ENCODE measurements around the gene NHSL2. TPM values are rescaled to one million over a fixed set of nuclear protein-coding genes. Genes with fewer than 3 reads are reported as not detected.

NHSL2 gene
- total RNA-seq, 4 donors from 2014 or later: 5.5 to 11.7 (median 7.2) TPM

DNA sequence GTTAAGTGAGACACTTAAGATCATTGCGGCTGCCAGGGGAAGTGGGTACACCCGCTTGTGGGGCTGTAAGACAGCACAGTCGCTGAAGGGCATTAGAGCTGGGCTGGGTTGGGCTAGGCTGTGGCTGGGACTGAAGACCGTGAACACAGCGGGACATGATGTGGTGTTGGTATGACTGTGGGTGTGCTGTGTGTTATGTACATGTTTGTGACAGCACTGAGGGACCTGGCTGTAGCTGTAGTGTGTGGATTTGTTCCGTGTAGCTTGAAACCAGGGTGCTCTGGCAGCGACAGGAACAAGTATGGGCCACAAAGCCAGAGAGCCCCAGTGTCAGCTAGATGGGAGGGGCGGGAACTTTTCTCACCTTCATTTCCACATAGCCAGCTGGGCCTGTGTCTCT lies 82.1 kb downstream of the NHSL2 start:
- Histone ChIP-seq H3K27me3 (no peaks in the 10 kb centered on the region), H3K27ac (peak overlapping the region in 1 of 3 donors; percentile 7), H3K4me1 (peaks cover 0 to 16% of the 10 kb centered on the region in 2 donors), H3K36me3 (no peaks in the 10 kb centered on the region), H3K9me3 (no peaks in the 10 kb centered on the region), H3K4me3 (replicated peaks in 1 of 3) (no peak overlapping the region)
- intact Hi-C loops (cut with DNase I): no loop called here
- WGBS, 2 donors: 20 to 26% methylated on average over 5 of the region's 8 CpGs
- TF ChIP-seq POLR2A (IDR thresholded peaks at IDR 0.05): no peak
- TF ChIP-seq, protein P1, sequence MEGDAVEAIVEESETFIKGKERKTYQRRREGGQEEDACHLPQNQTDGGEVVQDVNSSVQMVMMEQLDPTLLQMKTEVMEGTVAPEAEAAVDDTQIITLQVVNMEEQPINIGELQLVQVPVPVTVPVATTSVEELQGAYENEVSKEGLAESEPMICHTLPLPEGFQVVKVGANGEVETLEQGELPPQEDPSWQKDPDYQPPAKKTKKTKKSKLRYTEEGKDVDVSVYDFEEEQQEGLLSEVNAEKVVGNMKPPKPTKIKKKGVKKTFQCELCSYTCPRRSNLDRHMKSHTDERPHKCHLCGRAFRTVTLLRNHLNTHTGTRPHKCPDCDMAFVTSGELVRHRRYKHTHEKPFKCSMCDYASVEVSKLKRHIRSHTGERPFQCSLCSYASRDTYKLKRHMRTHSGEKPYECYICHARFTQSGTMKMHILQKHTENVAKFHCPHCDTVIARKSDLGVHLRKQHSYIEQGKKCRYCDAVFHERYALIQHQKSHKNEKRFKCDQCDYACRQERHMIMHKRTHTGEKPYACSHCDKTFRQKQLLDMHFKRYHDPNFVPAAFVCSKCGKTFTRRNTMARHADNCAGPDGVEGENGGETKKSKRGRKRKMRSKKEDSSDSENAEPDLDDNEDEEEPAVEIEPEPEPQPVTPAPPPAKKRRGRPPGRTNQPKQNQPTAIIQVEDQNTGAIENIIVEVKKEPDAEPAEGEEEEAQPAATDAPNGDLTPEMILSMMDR (IDR thresholded peaks at IDR 0.05): no peak
- peak; percentile 51 to 53 for DNase-seq

DNA sequence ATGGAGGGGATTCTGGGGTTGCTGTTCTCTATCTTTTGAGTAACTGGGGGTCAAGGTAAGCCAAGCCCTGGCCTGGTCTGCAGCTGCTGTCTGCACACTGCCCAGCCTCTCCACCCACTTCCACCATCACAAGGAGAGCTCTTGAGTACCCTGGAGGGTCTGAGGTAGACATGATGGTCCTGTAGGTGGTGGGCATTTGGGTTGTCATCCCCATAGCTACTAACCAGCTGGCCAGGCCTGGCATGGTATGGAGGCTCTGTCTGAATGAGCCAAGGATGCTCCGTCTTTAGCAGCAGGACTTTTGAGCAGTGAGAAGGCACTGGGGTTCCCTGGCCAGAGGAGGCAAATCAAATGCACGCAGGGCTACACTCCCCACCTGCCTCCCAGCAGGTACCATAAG lies 82.7 kb downstream of the NHSL2 start:
- H3K4me1 ChIP-seq: peaks cover 0 to 16% of the 10 kb centered on the region in 2 donors
- DNase-seq: no peak
- WGBS, 2 donors: 100% methylated on average over 2 of the region's 2 CpGs; no CpG with 5 or more reads in 1 of the 2 donors
- intact Hi-C loops (cut with DNase I): no loop called here
- H3K4me3 ChIP-seq (replicated peaks in 1 of 3): no peak overlapping the region
- no peaks in the 10 kb centered on the region for H3K9me3 ChIP-seq
- H3K27me3 ChIP-seq: no peaks in the 10 kb centered on the region
- no peak overlapping the region for H3K27ac ChIP-seq
- TF ChIP-seq, protein P1 (IDR thresholded peaks at IDR 0.05): no peak
- no peak for TF ChIP-seq POLR2A (IDR thresholded peaks at IDR 0.05)
- H3K36me3 ChIP-seq: no peaks in the 10 kb centered on the region

DNA sequence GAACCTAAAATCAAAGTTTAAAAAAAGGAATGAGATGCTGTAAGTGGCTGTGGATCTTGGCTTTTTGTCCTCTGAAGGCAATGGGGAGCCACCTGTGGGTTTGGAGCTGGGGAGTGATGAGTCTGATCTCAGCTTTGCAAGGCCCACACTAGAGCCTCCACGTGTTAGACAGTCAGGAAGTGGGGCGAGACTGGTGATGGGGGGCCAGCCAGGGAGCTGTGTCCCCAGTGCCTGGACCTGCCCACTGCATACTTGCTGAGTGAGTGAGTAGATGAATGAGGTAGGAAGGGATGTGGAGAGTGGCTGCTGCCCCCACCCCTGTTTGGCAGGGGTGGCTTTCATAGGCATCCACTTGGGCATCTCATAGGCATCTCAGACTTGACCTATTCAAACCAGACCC lies 84.0 kb downstream of the NHSL2 start:
- H3K4me1 ChIP-seq: peaks cover 0 to 16% of the 10 kb centered on the region in 2 donors
- H3K27me3 ChIP-seq: no peaks in the 10 kb centered on the region
- no peaks in the 10 kb centered on the region for H3K36me3 ChIP-seq
- 85 to 94% methylated on average over 2 of the region's 2 CpGs for WGBS, 2 donors
- no peak overlapping the region for H3K27ac ChIP-seq
- no peak overlapping the region for H3K4me3 ChIP-seq (replicated peaks in 1 of 3)
- H3K9me3 ChIP-seq: no peaks in the 10 kb centered on the region
- no peak for DNase-seq
- intact Hi-C loops (cut with DNase I): no loop called here
- TF ChIP-seq, protein P1 (IDR thresholded peaks at IDR 0.05): no peak
- TF ChIP-seq POLR2A (IDR thresholded peaks at IDR 0.05): no peak

DNA sequence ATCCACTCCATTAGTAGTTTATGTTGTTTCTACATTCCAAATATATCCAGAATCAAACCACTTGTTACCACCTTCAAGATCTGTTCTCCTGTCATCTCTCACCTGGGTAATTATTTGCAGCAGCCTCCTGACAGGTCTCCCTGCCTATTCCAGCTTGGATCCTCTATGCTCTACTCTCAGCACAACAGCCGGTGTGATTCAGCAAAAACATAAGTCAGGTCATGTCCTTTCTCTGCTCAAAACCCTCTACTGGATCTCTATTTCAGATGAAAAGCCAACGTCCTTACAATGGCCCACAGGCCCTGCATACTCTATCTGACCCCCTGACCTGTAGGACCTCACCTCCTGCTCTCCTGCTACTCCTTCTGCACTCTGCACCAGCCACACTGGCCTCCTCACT lies 84.5 kb downstream of the NHSL2 start:
- no peak for DNase-seq
- Histone ChIP-seq H3K4me1 (peaks cover 0 to 16% of the 10 kb centered on the region in 2 donors), H3K27me3 (no peaks in the 10 kb centered on the region), H3K4me3 (replicated peaks in 1 of 3) (no peak overlapping the region), H3K27ac (no peak overlapping the region), H3K9me3 (no peaks in the 10 kb centered on the region), H3K36me3 (no peaks in the 10 kb centered on the region)
- intact Hi-C loops (cut with DNase I): no loop called here
- 77 to 85% methylated on average over 2 of the region's 2 CpGs for WGBS, 2 donors
- no peak for TF ChIP-seq POLR2A (IDR thresholded peaks at IDR 0.05)
- TF ChIP-seq, protein P1 (IDR thresholded peaks at IDR 0.05): no peak

DNA sequence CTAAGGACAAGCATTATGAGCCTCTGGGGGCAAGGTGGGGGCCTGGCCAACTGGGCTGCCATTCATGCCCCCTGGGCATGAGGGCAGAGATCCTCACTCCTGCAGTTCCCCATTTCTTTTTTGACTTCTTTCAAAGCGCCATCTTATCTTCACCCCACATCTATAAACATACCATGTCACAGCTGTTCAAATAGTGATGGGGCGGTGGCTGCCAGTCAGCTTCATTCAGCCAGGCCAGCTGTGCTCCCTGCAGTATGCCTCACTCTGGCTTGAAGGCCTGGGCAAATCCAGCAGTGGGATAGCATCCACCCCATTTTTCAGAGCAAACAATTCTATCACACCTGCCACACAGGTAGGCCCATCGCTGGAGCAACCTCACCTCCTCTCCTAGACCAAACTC lies 85.5 kb downstream of the NHSL2 start:
- H3K27ac ChIP-seq: no peak overlapping the region
- H3K9me3 ChIP-seq: no peaks in the 10 kb centered on the region
- intact Hi-C loops (cut with DNase I): no loop called here
- no peak for DNase-seq
- TF ChIP-seq, protein P1 (IDR thresholded peaks at IDR 0.05): no peak
- TF ChIP-seq POLR2A (IDR thresholded peaks at IDR 0.05): no peak
- no peak overlapping the region for H3K4me3 ChIP-seq (replicated peaks in 1 of 3)
- peaks cover 0 to 16% of the 10 kb centered on the region in 2 donors for H3K4me1 ChIP-seq
- 93 to 96% methylated on average over 3 of the region's 3 CpGs for WGBS, 2 donors
- no peaks in the 10 kb centered on the region for H3K27me3 ChIP-seq
- H3K36me3 ChIP-seq: no peaks in the 10 kb centered on the region

Measured in thyroid gland (tissue), 4 donors.